BLaER1 (cell line): ENCODE measurements around the gene MAP3K1.

Experiments used
- H3K27ac ChIP-seq: shearing (Covaris generic); formaldehyde crosslinking; 2 replicates; pipeline ENCODE4 v1.8.1; 2022
- H3K27me3 ChIP-seq: shearing (Covaris generic); formaldehyde crosslinking; 2 replicates; pipeline ENCODE4 v1.8.1; 2022
- H3K36me3 ChIP-seq: shearing (Covaris generic); formaldehyde crosslinking; 2 replicates; pipeline ENCODE4 v1.8.1; 2022
- H3K4me1 ChIP-seq: shearing (Covaris generic); formaldehyde crosslinking; 2 replicates; pipeline ENCODE4 v1.8.1; 2022
- H3K4me2 ChIP-seq: shearing (Covaris generic); formaldehyde crosslinking; 2 replicates; pipeline ENCODE4 v1.8.1; 2022
- H3K4me3 ChIP-seq: shearing (Covaris generic); formaldehyde crosslinking; 2 replicates; pipeline ENCODE4 v1.8.1; 2022
- H3K9ac ChIP-seq: shearing (Covaris generic); formaldehyde crosslinking; 2 replicates; pipeline ENCODE4 v1.8.1; 2022
- H3K9me3 ChIP-seq: shearing (Covaris generic); formaldehyde crosslinking; 2 replicates; pipeline ENCODE4 v1.8.1; 2022
- H4K20me1 ChIP-seq: shearing (Covaris generic); formaldehyde crosslinking; 2 replicates; pipeline ENCODE4 v1.8.1; 2022
- Cebpa-rat ChIP-seq: shearing (Covaris generic); IDR thresholded peaks from 2 replicates; pipeline ENCODE4 v1.8.1; 2022

MAP3K1 gene

DNA sequence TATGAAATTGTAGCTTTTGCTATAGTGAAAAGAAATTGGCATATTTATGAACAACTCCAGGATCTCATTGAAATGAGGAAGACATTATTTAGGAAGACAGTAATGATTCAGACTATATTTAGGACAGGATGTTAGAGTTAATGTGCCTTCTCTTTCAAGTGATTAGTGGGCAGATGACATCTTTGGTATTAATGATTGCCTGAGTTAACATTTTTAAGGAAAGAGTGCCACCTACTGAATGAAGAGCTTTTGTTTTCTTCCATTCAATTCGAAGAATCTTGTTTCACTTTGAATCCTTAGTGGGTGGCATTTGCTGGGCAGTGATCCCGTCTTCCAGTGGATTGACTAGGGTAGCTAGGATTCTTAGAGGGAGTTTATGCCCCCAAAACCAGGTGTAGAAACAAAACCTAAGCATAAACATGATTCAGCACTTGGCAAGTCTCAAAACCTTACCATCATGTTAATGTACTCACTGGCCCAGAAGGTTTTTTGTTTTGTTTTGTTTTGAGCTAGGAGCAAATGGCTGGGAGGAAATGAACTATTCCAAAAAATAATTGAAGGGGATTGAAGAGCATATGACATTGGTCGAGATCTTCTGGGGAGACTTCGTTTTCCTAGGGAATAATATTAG, 23.2 kb downstream of the MAP3K1 start:
- Histone ChIP-seq H3K27me3 (no peaks in the 10 kb centered on the region), H3K9me3 (no peaks in the 10 kb centered on the region), H3K4me3 (0 out of 2 replicates have a peak overlapping the region, but pooled peaks have one; percentile 3), H3K36me3 (peaks cover 31% of the 10 kb centered on the region), H3K4me1 (peaks cover 100% of the 10 kb centered on the region), H4K20me1 (peaks cover 100% of the 10 kb centered on the region), H3K27ac (0 out of 2 replicates have a peak overlapping the region, but pooled peaks have one; percentile 10), H3K9ac (no peak overlapping the region; the same call in 1 of the 2 replicates), H3K4me2 (peak overlapping the region; percentile 95)
- no peak for TF ChIP-seq Cebpa-rat

DNA sequence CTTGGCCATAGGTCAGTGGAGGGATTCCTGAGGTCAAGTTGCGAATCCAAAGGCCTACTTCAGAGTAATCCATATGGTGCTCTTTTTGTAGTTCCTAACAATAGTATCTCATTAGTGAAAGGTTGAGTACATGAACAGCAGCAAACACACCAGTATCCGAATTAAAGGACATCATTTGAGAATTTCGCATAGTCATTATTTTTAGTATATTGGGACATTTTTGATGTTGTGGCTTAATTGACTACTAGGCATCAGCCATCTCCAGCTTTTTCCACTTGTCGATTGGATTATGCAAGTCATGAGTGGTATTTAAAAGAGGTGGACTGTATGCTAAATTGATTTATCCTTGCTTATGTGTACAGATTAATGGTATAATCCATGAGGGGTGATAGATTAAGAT, 23.7 kb downstream of the MAP3K1 start:
- Histone ChIP-seq H3K4me3 (no peak overlapping the region), H3K27me3 (no peaks in the 10 kb centered on the region), H3K27ac (0 out of 2 replicates have a peak overlapping the region, but pooled peaks have one; percentile 10), H3K9me3 (no peaks in the 10 kb centered on the region), H3K36me3 (peaks cover 34% of the 10 kb centered on the region), H3K9ac (no peak overlapping the region; the same call in 1 of the 2 replicates), H4K20me1 (peaks cover 100% of the 10 kb centered on the region), H3K4me1 (peaks cover 100% of the 10 kb centered on the region), H3K4me2 (peak overlapping the region; percentile 95)
- no peak for TF ChIP-seq Cebpa-rat

GRCh38 chr5:56840597-56840996, 25.2 kb downstream of the MAP3K1 start:
- no peak for TF ChIP-seq Cebpa-rat
- Histone ChIP-seq H3K36me3 (peaks cover 42% of the 10 kb centered on the region), H3K4me2 (peak overlapping the region; percentile 95), H3K9me3 (no peaks in the 10 kb centered on the region), H3K9ac (no peak overlapping the region), H3K4me3 (no peak overlapping the region), H4K20me1 (peaks cover 100% of the 10 kb centered on the region), H3K27me3 (no peaks in the 10 kb centered on the region), H3K4me1 (peaks cover 100% of the 10 kb centered on the region), H3K27ac (0 out of 2 replicates have a peak overlapping the region, but pooled peaks have one; percentile 2)

GRCh38 chr5:56845277-56845676, 29.9 kb downstream of the MAP3K1 start:
- no peaks in the 10 kb centered on the region for H3K9me3 ChIP-seq
- no peak for TF ChIP-seq Cebpa-rat
- peaks cover 100% of the 10 kb centered on the region for H4K20me1 ChIP-seq
- H3K27ac ChIP-seq = no peak overlapping the region
- H3K4me2 ChIP-seq = peak overlapping the region; percentile 64
- H3K4me1 ChIP-seq = peaks cover 100% of the 10 kb centered on the region
- no peak overlapping the region for H3K9ac ChIP-seq
- peaks cover 63% of the 10 kb centered on the region for H3K36me3 ChIP-seq
- no peaks in the 10 kb centered on the region for H3K27me3 ChIP-seq
- H3K4me3 ChIP-seq = no peak overlapping the region

DNA sequence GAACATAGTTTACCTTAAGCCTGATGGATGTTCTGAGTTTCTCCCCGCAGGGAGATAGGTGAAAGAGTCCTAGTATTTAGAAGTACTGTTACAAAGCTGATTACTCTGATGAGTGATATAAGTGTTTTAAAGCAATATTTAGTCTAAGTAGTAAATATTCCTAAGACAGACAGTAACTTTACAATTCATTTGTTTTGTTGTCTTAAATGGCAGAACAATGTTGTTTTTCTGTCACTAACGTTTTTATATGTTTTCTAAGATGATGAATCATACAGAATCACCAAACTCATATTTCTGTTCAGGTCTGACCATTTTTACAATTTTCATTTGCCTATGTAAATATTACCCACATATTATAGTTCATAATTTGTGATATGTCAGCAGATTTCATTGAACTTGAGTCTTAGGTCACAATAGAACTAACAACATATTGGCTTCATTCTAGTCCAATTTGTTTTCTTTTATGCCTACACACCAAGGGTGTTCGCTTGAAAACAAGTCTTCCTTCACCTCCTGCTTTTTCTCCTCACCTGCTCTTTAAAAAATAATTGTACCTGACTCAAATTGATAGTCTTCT, 30.6 kb downstream of the MAP3K1 start:
- H3K9ac ChIP-seq = no peak overlapping the region
- peaks cover 62% of the 10 kb centered on the region for H3K36me3 ChIP-seq
- H3K4me3 ChIP-seq = no peak overlapping the region
- peak overlapping the region; percentile 78 for H3K4me2 ChIP-seq
- peaks cover 100% of the 10 kb centered on the region for H3K4me1 ChIP-seq
- H3K9me3 ChIP-seq = no peaks in the 10 kb centered on the region
- no peaks in the 10 kb centered on the region for H3K27me3 ChIP-seq
- peaks cover 100% of the 10 kb centered on the region for H4K20me1 ChIP-seq
- H3K27ac ChIP-seq = no peak overlapping the region
- no peak for TF ChIP-seq Cebpa-rat

GRCh38 chr5:56848206-56848605, 32.9 kb downstream of the MAP3K1 start:
- no peak for TF ChIP-seq Cebpa-rat
- peak overlapping the region; percentile 78 for H3K4me2 ChIP-seq
- no peak overlapping the region for H3K4me3 ChIP-seq
- no peaks in the 10 kb centered on the region for H3K9me3 ChIP-seq
- H3K27me3 ChIP-seq = no peaks in the 10 kb centered on the region
- H3K27ac ChIP-seq = no peak overlapping the region
- peaks cover 45% of the 10 kb centered on the region for H3K36me3 ChIP-seq
- H3K4me1 ChIP-seq = peaks cover 100% of the 10 kb centered on the region
- H3K9ac ChIP-seq = no peak overlapping the region
- peaks cover 100% of the 10 kb centered on the region for H4K20me1 ChIP-seq

- H3K4me1 ChIP-seq = peaks cover 100% of the 10 kb centered on the region
- no peak for TF ChIP-seq Cebpa-rat
- H3K27ac ChIP-seq = 0 out of 2 replicates have a peak overlapping the region, but pooled peaks have one; percentile 7
- H3K9me3 ChIP-seq = no peaks in the 10 kb centered on the region
- H3K4me3 ChIP-seq = no peak overlapping the region
- no peak overlapping the region for H3K9ac ChIP-seq
- peaks cover 38% of the 10 kb centered on the region for H3K36me3 ChIP-seq
- H3K27me3 ChIP-seq = no peaks in the 10 kb centered on the region
- H4K20me1 ChIP-seq = peaks cover 100% of the 10 kb centered on the region
- peak overlapping the region; percentile 78 for H3K4me2 ChIP-seq
Observed at GRCh38 chr5:56849671-56850070, 34.3 kb downstream of the MAP3K1 start.

DNA sequence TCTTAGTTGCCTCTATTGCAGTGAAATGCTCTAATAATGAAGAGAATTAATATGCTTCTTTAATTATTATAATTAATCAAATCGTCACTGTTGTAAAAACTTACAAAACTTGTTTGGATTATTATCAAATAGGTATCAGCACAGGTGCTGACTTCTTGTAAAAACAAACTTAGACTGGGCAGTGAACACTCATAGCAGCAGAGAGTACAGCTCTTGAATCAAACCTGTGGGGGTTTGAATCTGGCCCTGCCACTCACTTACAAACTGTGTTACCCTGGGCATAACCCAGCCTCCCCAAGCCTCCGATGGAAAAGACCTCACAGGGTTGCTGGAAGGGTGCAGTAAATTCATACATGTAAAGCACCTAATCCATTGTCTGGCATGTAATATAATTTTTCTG, 35.1 kb downstream of the MAP3K1 start:
- Histone ChIP-seq H3K27me3 (no peaks in the 10 kb centered on the region), H3K9me3 (no peaks in the 10 kb centered on the region), H3K4me2 (peak overlapping the region; percentile 78), H3K9ac (peak overlapping the region; percentile 47; the same call in 1 of the 2 replicates), H4K20me1 (peaks cover 100% of the 10 kb centered on the region), H3K4me3 (peak overlapping the region; percentile 6; the same call in 1 of the 2 replicates), H3K4me1 (peaks cover 100% of the 10 kb centered on the region), H3K27ac (no peak overlapping the region), H3K36me3 (peaks cover 32% of the 10 kb centered on the region)
- no peak for TF ChIP-seq Cebpa-rat

GRCh38 chr5:56851258-56851941, 36.1 kb downstream of the MAP3K1 start:
- Histone ChIP-seq H3K9ac (peak overlapping the region; percentile 47), H3K4me1 (peaks cover 100% of the 10 kb centered on the region), H3K27ac (peak overlapping the region; percentile 16; the same call in 1 of the 2 replicates), H4K20me1 (peaks cover 100% of the 10 kb centered on the region), H3K4me2 (peak overlapping the region; percentile 78), H3K4me3 (no peak overlapping the region), H3K27me3 (no peaks in the 10 kb centered on the region), H3K36me3 (peaks cover 26% of the 10 kb centered on the region), H3K9me3 (no peaks in the 10 kb centered on the region)
- no peak for TF ChIP-seq Cebpa-rat
